Measurements from ENCODE around the gene TEX36.

- no peak for TF ChIP-seq CTCF (conservative IDR thresholded peaks at IDR 0.05 in 1 of 2, IDR thresholded peaks at IDR 0.05 in 1 of 2; ENCODE audit: low read depth in 1 of 2, low read length in 2 of 2)
- no peak for TF ChIP-seq EZH2 (IDR thresholded peaks at IDR 0.05; ENCODE audit: low read length, missing control alignments)
These were observed 36.4 kb upstream of the TEX36 start, which contains the start of gene EDRF1 for GRCh38 chr10:125719173-125720001.
